GM19035 (cell line): ENCODE measurements around the gene BMP7.

ENCODE experiments used
- ATAC-seq: cut with Tn5 transposase; IDR thresholded peaks from one replicate; pipeline ENCODE4 v1.9.1; 2021; ENCODE audit not compliant: unreplicated experiment

The BMP7 gene

GRCh38 chr20:57266291-57267157 lies at the start of gene BMP7:
Gene BMP7 (minus strand): TSS chr20:57266641. CDS start chr20:57266122, 519 bp downstream.
- no peak for ATAC-seq

DNA sequence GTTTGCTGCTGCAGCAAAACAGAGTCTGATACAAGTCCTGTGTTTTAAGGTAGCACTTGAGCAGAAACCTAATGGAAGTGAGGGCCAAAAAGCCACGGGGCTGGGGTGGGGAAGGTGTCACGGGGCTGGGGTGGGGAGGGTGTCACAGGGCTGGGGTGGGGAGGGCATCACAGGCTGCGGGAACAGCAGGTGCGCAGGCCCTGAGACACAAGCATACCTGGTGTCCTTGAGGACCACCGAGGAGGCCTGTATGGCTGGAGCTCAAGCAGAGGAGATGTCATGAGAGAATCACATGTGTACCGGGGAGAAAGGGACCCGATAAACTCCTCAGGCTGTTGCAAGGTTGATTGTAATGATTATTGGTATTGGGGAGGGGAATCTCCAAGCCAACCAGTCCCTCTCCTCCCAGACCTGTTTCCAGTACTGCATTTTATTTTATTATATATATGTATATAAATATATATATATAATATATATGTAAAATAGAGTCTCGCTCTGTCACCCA lies 49.6 kb upstream of the BMP7 start:
- ATAC-seq = no peak

DNA sequence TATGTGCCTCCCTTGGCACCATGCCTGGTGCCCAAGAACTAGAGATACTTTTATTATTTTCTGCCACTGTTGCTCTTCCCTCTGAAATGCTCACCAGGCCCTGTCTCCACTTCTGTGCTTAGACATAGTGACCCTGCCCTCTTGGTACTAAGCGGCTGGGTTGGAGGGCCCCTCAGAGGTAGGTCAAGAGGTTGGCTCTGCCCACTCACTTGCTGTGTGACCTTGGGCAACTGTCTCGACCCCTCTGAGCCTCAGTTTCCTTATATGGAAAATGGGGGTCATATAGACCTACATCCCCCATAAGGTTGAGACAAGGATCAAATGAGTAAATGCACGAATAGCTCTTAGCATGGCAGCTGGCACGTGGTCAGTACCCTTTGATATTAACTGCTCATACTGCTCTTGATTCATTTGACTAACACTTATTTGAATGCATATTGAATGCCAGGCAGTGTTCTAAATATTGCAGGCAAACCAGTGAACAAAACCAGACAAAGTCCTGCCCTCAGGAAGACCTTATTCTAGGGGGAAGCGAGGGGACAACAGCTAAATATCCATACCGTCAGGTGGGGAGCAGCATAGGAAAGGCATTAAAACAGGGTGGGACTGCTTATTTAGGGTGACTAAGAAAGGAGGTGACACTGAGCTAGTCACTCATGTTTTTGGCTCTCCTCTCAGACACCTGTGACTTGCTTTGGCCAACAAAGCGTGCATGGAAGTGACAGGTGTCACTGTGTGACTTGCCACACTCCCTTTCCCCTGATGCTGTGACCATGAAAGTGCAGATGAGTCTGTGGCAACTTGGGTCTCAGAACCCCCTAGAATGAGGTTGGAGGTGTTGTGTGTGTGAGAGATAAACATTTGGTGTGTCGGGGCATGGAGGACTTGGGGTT lies 48.9 kb upstream of the BMP7 start:
- no peak for ATAC-seq

DNA sequence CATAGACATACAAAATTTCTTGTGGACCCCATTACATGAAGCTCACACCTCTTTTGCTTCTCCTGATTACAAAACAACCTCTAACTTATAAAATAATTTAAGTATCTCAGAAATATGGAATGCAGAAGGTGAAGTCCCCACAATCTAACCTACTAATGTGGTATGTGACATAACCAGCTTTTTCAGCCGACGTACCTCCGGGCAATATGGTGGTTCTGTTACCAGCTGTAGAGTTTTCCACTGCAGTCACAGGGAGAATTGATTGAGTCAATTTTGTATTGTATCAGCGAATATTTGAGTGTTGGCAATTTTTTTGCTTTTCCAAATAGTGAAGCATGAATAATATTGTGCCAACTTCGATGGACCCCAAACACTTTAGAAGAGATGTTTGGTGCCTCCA lies 47.5 kb upstream of the BMP7 start:
- ATAC-seq = no peak

- no peak for ATAC-seq
Measured at GRCh38 chr20:57313230-57313629, 46.8 kb upstream of the BMP7 start.

- no peak for ATAC-seq
Measured at GRCh38 chr20:57312138-57312537, 45.7 kb upstream of the BMP7 start.

DNA sequence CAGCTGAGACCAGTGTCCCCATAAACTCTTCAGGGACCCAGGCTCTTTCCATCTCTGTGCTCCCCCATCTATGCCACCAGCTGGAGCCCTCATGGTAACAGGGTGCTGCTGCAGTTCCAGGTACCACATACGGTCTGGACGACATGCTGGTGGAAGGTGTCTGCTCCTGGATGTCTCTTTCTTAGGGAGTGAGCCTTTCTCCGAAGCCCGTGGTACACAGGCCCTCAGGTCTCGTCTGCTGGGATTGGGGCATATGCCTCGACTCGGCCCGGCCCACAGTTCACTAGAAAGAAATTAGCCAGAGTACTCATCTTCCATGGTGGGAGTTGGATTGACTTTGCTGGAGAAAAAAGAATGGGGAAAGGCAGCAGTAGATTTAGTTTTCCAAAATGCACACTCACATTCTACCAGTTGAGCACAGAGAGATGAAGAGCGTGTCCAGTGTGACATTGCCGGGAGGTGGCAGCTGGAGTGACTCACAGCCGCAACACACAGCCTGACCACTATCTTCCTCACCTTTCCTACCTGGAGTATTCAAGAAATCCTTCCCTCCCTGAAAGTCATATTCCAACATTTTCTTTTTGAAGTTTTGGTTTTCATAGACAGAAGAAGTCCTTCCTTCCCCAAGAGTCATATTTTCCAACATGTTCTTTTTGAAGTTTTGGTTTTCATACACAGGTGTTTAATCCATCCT lies 44.5 kb upstream of the BMP7 start:
- no peak for ATAC-seq

DNA sequence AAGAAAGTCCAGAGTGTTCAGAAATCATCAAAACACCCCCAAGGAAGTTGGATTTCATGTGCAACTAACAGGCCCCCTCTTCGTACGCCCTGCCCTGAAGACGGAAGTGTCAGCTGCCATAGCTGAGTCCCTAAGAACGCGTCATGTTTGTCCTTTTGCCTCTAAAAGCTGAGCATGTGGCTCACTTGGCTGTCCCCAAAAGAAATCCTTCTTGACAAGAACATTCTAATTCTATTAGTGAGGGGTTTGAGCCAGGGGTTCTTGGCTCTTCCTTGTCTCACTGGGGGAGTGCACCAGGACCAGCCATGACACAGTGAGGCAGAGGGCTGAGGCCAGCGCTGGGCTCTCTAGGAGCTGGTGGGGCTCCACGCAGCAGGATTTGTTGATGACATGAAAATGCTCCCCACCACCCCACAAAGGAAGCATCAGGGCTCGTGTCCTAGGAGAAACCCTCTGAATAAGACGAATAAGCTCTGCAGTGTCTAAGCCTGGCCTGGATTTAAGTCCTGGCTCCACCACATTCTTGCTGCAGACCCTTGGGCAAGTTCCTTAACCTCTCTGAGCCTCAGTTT lies 43.2 kb upstream of the BMP7 start:
- no peak for ATAC-seq

- ATAC-seq = no peak
Measured at GRCh38 chr20:57308451-57309271, 42.2 kb upstream of the BMP7 start.

- ATAC-seq = no peak
Measured at GRCh38 chr20:57306747-57307146, 40.3 kb upstream of the BMP7 start.

DNA sequence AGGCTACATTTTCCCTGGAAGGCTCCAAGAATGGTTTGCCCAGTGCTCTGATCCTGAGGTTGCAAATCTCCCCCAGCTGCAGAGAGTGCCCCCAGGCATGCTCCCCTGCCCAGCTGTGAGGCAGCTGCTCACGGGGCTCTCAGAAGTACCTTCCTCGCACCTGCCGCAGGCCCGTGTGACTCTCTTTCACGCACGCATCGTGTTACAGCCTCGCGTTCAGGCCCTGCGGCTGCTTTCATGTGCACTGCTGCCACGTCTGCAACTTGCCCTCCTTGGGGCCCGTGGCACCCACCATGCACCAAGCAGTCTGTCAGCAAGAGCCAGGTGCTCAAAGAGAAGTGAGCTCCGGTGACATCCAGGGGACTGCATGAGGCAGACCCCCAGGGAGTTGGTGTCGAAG lies 34.6 kb upstream of the BMP7 start:
- no peak for ATAC-seq

- ATAC-seq = no peak
Measured at GRCh38 chr20:57298457-57298856, 32.0 kb upstream of the BMP7 start.

DNA sequence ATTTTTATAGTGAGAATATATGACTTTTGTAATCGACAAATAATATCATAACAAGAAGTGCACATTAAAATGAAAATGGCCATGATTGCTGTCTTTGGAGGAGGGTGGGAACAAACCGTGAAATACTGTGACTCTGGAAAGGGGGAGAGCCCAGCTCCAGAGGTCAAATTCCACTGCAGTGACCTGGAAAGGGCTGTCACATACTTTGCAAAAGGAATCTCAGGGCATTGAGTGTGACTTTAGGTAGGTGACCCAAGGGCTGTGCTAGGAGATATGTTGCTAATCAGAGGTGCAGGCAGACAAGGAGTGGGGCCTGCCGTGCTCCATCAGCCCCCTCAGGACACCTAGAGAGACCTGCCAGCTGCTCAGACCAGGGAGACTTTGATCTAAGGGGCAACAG lies 28.1 kb upstream of the BMP7 start:
- ATAC-seq = no peak

- ATAC-seq = no peak
Measured at GRCh38 chr20:57293995-57294394, 27.6 kb upstream of the BMP7 start.

GRCh38 chr20:57292611-57293010 lies 26.2 kb upstream of the BMP7 start:
- no peak for ATAC-seq

GRCh38 chr20:57291694-57292093 lies 25.3 kb upstream of the BMP7 start:
- no peak for ATAC-seq

- no peak for ATAC-seq
Measured at GRCh38 chr20:57291003-57291402, 24.6 kb upstream of the BMP7 start.

- ATAC-seq = no peak
Measured at GRCh38 chr20:57290178-57290484, 23.7 kb upstream of the BMP7 start.

- no peak for ATAC-seq
Measured at GRCh38 chr20:57289391-57290177, 23.1 kb upstream of the BMP7 start.
